ENCODE results near the gene CCIN. TPM values are rescaled to one million over a fixed set of nuclear protein-coding genes. Genes with fewer than 3 reads are reported as not detected.

The CCIN gene
- total RNA-seq, 1 experiment from 2014 or later, result 0.20 TPM

DNA sequence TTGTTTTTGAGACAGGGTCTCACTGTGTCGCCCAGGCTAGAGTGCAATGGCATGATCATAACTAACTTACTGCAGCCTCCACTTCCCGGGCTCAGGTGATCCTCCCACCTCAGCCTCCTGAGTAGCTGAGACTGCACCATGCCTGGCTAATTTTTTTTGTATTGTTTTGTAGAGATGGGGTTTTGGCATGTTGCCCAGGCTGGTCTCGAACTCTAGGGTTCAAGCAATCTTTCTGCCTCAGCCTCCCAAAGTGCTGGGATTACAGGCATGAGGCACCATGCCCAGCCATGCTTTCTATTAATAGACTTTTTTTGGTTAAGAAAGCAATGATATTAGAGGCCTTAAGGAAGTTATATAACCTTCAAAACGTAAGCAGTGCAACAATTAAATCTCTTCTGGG, 44.8 kb downstream of the CCIN start:
- intact Hi-C loops (cut with micrococcal nuclease), result no loop called here
- Histone ChIP-seq H3K4me1 (ENCODE audit: control insufficient read depth in 1 of 2, insufficient read depth in 2 of 2, low read length in 2 of 2) (no peaks in the 10 kb centered on the region), H3K9me2 (ENCODE audit: insufficient read depth) (no peaks in the 10 kb centered on the region), H3K4me2 (ENCODE audit: low read length) (no peak overlapping the region), H3K27me3 (ENCODE audit: insufficient read depth, low read length) (no peaks in the 10 kb centered on the region), H3K27ac (ENCODE audit: low read depth, low read length) (no peak overlapping the region), H3K9me3 (ENCODE audit: control insufficient read depth in 1 of 2, insufficient read depth in 1 of 2, low read depth in 1 of 2, low read length in 2 of 2) (no peaks in the 10 kb centered on the region), H2AFZ (ENCODE audit: low read depth, low read length, poor library complexity, severe bottlenecking) (no peak overlapping the region), H3K4me3 (replicated peaks in 1 of 2; ENCODE audit: low read depth in 1 of 2, low read length in 2 of 2) (no peak overlapping the region), H4K20me1 (ENCODE audit: insufficient read depth) (0 out of 2 replicates have a peak, but pooled peaks cover 3% of the 10 kb centered on the region), H3K9ac (ENCODE audit: low read length) (no peak overlapping the region), H3K79me2 (ENCODE audit: insufficient read depth, low read length) (peaks cover 42% of the 10 kb centered on the region), H3K36me3 (ENCODE audit: control insufficient read depth in 1 of 2, insufficient read depth in 2 of 2, low read length in 2 of 2) (peaks cover 31 to 33% of the 10 kb centered on the region in 2 experiments)
- BruUV-seq (replicated peaks), result no TSS peak
- ATAC-seq (no peak), DNase-seq (ENCODE audit: low read depth, low spot score) (no peak)
- POLR2A ChIA-PET, result no interaction called here
- RAD21 ChIA-PET (ENCODE audit: low non-redundant PET in 1 of 2, low total read pairs in 2 of 2, uncharacterized antibody in 2 of 2, unreplicated experiment in 2 of 2), result no interaction called here
- CTCF ChIA-PET, result no interaction called here
- TF ChIP-seq RAD21 (IDR thresholded peaks at IDR 0.05; ENCODE audit: low read depth) (no peak), POLR2A (IDR thresholded peaks at IDR 0.05; ENCODE audit: borderline replicate concordance, extremely low read depth, insufficient read depth, insufficient read length) (no peak), EGR1 (IDR thresholded peaks at IDR 0.05; ENCODE audit: low read depth) (no peak), FOSL1 (IDR thresholded peaks at IDR 0.05; ENCODE audit: low read depth) (no peak), SIN3A (IDR thresholded peaks at IDR 0.05; ENCODE audit: low read depth) (no peak), SRF (IDR thresholded peaks at IDR 0.05; ENCODE audit: low read depth) (no peak), EZH2phosphoT487 (IDR thresholded peaks at IDR 0.05; ENCODE audit: borderline replicate concordance) (no peak), ELF1 (IDR thresholded peaks at IDR 0.05; ENCODE audit: borderline replicate concordance, low read depth) (no peak)
- TF ChIP-seq, protein P1, sequence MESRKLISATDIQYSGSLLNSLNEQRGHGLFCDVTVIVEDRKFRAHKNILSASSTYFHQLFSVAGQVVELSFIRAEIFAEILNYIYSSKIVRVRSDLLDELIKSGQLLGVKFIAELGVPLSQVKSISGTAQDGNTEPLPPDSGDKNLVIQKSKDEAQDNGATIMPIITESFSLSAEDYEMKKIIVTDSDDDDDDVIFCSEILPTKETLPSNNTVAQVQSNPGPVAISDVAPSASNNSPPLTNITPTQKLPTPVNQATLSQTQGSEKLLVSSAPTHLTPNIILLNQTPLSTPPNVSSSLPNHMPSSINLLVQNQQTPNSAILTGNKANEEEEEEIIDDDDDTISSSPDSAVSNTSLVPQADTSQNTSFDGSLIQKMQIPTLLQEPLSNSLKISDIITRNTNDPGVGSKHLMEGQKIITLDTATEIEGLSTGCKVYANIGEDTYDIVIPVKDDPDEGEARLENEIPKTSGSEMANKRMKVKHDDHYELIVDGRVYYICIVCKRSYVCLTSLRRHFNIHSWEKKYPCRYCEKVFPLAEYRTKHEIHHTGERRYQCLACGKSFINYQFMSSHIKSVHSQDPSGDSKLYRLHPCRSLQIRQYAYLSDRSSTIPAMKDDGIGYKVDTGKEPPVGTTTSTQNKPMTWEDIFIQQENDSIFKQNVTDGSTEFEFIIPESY (IDR thresholded peaks at IDR 0.05; ENCODE audit: extremely low read depth, insufficient replicate concordance, low read length), result no peak
- TF ChIP-seq, protein P2, sequence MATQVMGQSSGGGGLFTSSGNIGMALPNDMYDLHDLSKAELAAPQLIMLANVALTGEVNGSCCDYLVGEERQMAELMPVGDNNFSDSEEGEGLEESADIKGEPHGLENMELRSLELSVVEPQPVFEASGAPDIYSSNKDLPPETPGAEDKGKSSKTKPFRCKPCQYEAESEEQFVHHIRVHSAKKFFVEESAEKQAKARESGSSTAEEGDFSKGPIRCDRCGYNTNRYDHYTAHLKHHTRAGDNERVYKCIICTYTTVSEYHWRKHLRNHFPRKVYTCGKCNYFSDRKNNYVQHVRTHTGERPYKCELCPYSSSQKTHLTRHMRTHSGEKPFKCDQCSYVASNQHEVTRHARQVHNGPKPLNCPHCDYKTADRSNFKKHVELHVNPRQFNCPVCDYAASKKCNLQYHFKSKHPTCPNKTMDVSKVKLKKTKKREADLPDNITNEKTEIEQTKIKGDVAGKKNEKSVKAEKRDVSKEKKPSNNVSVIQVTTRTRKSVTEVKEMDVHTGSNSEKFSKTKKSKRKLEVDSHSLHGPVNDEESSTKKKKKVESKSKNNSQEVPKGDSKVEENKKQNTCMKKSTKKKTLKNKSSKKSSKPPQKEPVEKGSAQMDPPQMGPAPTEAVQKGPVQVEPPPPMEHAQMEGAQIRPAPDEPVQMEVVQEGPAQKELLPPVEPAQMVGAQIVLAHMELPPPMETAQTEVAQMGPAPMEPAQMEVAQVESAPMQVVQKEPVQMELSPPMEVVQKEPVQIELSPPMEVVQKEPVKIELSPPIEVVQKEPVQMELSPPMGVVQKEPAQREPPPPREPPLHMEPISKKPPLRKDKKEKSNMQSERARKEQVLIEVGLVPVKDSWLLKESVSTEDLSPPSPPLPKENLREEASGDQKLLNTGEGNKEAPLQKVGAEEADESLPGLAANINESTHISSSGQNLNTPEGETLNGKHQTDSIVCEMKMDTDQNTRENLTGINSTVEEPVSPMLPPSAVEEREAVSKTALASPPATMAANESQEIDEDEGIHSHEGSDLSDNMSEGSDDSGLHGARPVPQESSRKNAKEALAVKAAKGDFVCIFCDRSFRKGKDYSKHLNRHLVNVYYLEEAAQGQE (IDR thresholded peaks at IDR 0.05; ENCODE audit: low read depth), result no peak
- TF ChIP-seq, protein P3, sequence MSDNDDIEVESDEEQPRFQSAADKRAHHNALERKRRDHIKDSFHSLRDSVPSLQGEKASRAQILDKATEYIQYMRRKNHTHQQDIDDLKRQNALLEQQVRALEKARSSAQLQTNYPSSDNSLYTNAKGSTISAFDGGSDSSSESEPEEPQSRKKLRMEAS (IDR thresholded peaks at IDR 0.05), result no peak
- TF ChIP-seq, protein P4, sequence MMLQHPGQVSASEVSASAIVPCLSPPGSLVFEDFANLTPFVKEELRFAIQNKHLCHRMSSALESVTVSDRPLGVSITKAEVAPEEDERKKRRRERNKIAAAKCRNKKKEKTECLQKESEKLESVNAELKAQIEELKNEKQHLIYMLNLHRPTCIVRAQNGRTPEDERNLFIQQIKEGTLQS (IDR thresholded peaks at IDR 0.05), result no peak

Data from HCT116 (cell line).